Dendritic cell treated with granulocyte-macrophage colony-stimulating factor and Interleukin-4, amounts not matched to agents 40 ng/mL and 50 ng/mL, for 4 days (primary cell): Measurements from ENCODE around the gene CAMK2G.

Source experiments
- H3K27ac Mint-ChIP-seq: one replicate; pipeline ENCODE4 v1.8.0; 2022; ENCODE audit warnings: mild to moderate bottlenecking, mixed read lengths
- H3K27me3 Mint-ChIP-seq: one replicate; pipeline ENCODE4 v1.8.0; 2022; ENCODE audit warnings: mild to moderate bottlenecking, mixed read lengths
- H3K36me3 Mint-ChIP-seq: one replicate; pipeline ENCODE4 v1.8.0; 2022; ENCODE audit warnings: low read depth, mixed read lengths
- H3K4me1 Mint-ChIP-seq: one replicate; pipeline ENCODE4 v1.8.0; 2022; ENCODE audit warnings: low read depth, mixed read lengths
- H3K4me3 Mint-ChIP-seq: one replicate; pipeline ENCODE4 v1.8.0; 2022; ENCODE audit warnings: mild to moderate bottlenecking, moderate library complexity, mixed read lengths
- H3K9me3 Mint-ChIP-seq: one replicate; pipeline ENCODE4 v1.8.0; 2022; ENCODE audit warnings: mixed read lengths
- intact Hi-C: fragments of 100-400 bp; cut with micrococcal nuclease; formaldehyde crosslinking; loops from one replicate; pipeline ENCODE4 v1.15.0; 2022

The CAMK2G gene

GRCh38 chr10:73819081-73819480 is 55.3 kb downstream of the CAMK2G start:
- H3K36me3 Mint-ChIP-seq, result peaks cover 49% of the 10 kb centered on the region
- no peaks in the 10 kb centered on the region for H3K27me3 Mint-ChIP-seq
- peaks cover 59% of the 10 kb centered on the region for H3K4me1 Mint-ChIP-seq
- H3K9me3 Mint-ChIP-seq, result no peaks in the 10 kb centered on the region
- H3K4me3 Mint-ChIP-seq, result peak overlapping the region; percentile 13
- H3K27ac Mint-ChIP-seq, result peak overlapping the region; percentile 87
- intact Hi-C loops, result no loop called here

- H3K36me3 Mint-ChIP-seq, result peaks cover 48% of the 10 kb centered on the region
Measured at GRCh38 chr10:73818402-73818801, 56.0 kb downstream of the CAMK2G start.

GRCh38 chr10:73817826-73818225 is 56.5 kb downstream of the CAMK2G start:
- Mint-ChIP-seq H3K4me1 (peaks cover 71% of the 10 kb centered on the region), H3K36me3 (peaks cover 51% of the 10 kb centered on the region), H3K27me3 (no peaks in the 10 kb centered on the region), H3K9me3 (no peaks in the 10 kb centered on the region), H3K4me3 (no peak overlapping the region), H3K27ac (peak overlapping the region; percentile 87)
- intact Hi-C loops, result no loop called here

More at GRCh38 chr10:73818402-73818801, 56.0 kb downstream of the CAMK2G start:
- Mint-ChIP-seq H3K27me3 (no peaks in the 10 kb centered on the region), H3K4me3 (peak overlapping the region; percentile 8), H3K9me3 (no peaks in the 10 kb centered on the region), H3K4me1 (peaks cover 65% of the 10 kb centered on the region), H3K27ac (peak overlapping the region; percentile 87)
- intact Hi-C loops, result no loop called here

- Mint-ChIP-seq H3K27ac (peak overlapping the region; percentile 87), H3K9me3 (no peaks in the 10 kb centered on the region), H3K36me3 (peaks cover 48% of the 10 kb centered on the region), H3K4me1 (peaks cover 70% of the 10 kb centered on the region), H3K4me3 (peak overlapping the region; percentile 75), H3K27me3 (no peaks in the 10 kb centered on the region)
- intact Hi-C loops, result no loop called here
Measured at GRCh38 chr10:73816917-73817729, 57.2 kb downstream of the CAMK2G start.

- Mint-ChIP-seq H3K27ac (peak overlapping the region; percentile 87), H3K4me3 (peak overlapping the region; percentile 1), H3K36me3 (peaks cover 43% of the 10 kb centered on the region), H3K27me3 (no peaks in the 10 kb centered on the region), H3K9me3 (no peaks in the 10 kb centered on the region), H3K4me1 (peaks cover 70% of the 10 kb centered on the region)
- intact Hi-C loops, result no loop called here
Measured at GRCh38 chr10:73815719-73816030, 58.7 kb downstream of the CAMK2G start.

- Mint-ChIP-seq H3K4me1 (peaks cover 74% of the 10 kb centered on the region), H3K27me3 (no peaks in the 10 kb centered on the region), H3K4me3 (no peak overlapping the region), H3K27ac (peak overlapping the region; percentile 87), H3K9me3 (no peaks in the 10 kb centered on the region), H3K36me3 (peaks cover 49% of the 10 kb centered on the region)
- intact Hi-C loops, result no loop called here
Measured at GRCh38 chr10:73814896-73815718, 59.2 kb downstream of the CAMK2G start.

GRCh38 chr10:73814276-73814895 is 60.0 kb downstream of the CAMK2G start:
- no peaks in the 10 kb centered on the region for H3K9me3 Mint-ChIP-seq
- intact Hi-C loops, result no loop called here
- H3K27ac Mint-ChIP-seq, result peak overlapping the region; percentile 7
- H3K36me3 Mint-ChIP-seq, result peaks cover 56% of the 10 kb centered on the region
- H3K4me1 Mint-ChIP-seq, result peaks cover 74% of the 10 kb centered on the region
- no peak overlapping the region for H3K4me3 Mint-ChIP-seq
- H3K27me3 Mint-ChIP-seq, result no peaks in the 10 kb centered on the region

GRCh38 chr10:73813333-73813732 is 61.0 kb downstream of the CAMK2G start:
- no peak overlapping the region for H3K4me3 Mint-ChIP-seq
- H3K4me1 Mint-ChIP-seq, result peaks cover 74% of the 10 kb centered on the region

GRCh38 chr10:73812657-73813056 is 61.7 kb downstream of the CAMK2G start:
- peak overlapping the region; percentile 85 for H3K27ac Mint-ChIP-seq
- peaks cover 74% of the 10 kb centered on the region for H3K4me1 Mint-ChIP-seq
- no peaks in the 10 kb centered on the region for H3K27me3 Mint-ChIP-seq
- H3K4me3 Mint-ChIP-seq, result no peak overlapping the region
- no peaks in the 10 kb centered on the region for H3K9me3 Mint-ChIP-seq
- peaks cover 69% of the 10 kb centered on the region for H3K36me3 Mint-ChIP-seq
- intact Hi-C loops, result no loop called here

More at GRCh38 chr10:73813333-73813732, 61.0 kb downstream of the CAMK2G start:
- no peaks in the 10 kb centered on the region for H3K9me3 Mint-ChIP-seq
- peaks cover 67% of the 10 kb centered on the region for H3K36me3 Mint-ChIP-seq
- intact Hi-C loops, result no loop called here
- peak overlapping the region; percentile 85 for H3K27ac Mint-ChIP-seq
- no peaks in the 10 kb centered on the region for H3K27me3 Mint-ChIP-seq

- intact Hi-C loops, result loop anchor here (2.0 kb wide), 1 partner anchor 38 kb away; a partner anchor contains a TSS
- H3K27me3 Mint-ChIP-seq, result no peaks in the 10 kb centered on the region
- H3K36me3 Mint-ChIP-seq, result peaks cover 74% of the 10 kb centered on the region
- peak overlapping the region; percentile 85 for H3K27ac Mint-ChIP-seq
- H3K4me1 Mint-ChIP-seq, result peaks cover 74% of the 10 kb centered on the region
- peak overlapping the region; percentile 84 for H3K4me3 Mint-ChIP-seq
- H3K9me3 Mint-ChIP-seq, result no peaks in the 10 kb centered on the region
Measured at GRCh38 chr10:73810735-73811465, 63.5 kb downstream of the CAMK2G start.

- Mint-ChIP-seq H3K4me3 (peak overlapping the region; percentile 84), H3K4me1 (peaks cover 77% of the 10 kb centered on the region), H3K36me3 (peaks cover 79% of the 10 kb centered on the region)
Measured at GRCh38 chr10:73810358-73810734, 64.0 kb downstream of the CAMK2G start.

GRCh38 chr10:73809061-73809818 is 65.1 kb downstream of the CAMK2G start:
- no peaks in the 10 kb centered on the region for H3K27me3 Mint-ChIP-seq
- H3K36me3 Mint-ChIP-seq, result peaks cover 82% of the 10 kb centered on the region
- peaks cover 74% of the 10 kb centered on the region for H3K4me1 Mint-ChIP-seq
- H3K9me3 Mint-ChIP-seq, result no peaks in the 10 kb centered on the region
- H3K27ac Mint-ChIP-seq, result peak overlapping the region; percentile 85
- peak overlapping the region; percentile 33 for H3K4me3 Mint-ChIP-seq
- intact Hi-C loops, result no loop called here

More at GRCh38 chr10:73810358-73810734, 64.0 kb downstream of the CAMK2G start:
- Mint-ChIP-seq H3K27ac (peak overlapping the region; percentile 85), H3K27me3 (no peaks in the 10 kb centered on the region), H3K9me3 (no peaks in the 10 kb centered on the region)
- intact Hi-C loops, result loop anchor here (2.0 kb wide), 1 partner anchor 38 kb away; a partner anchor contains a TSS
